HG03025 (cell line): ENCODE results near the gene S100A13.
"Not testable (repeated sequence)": the region's sequence is repeated elsewhere in the genome, so short reads cannot be mapped to it uniquely, and the experiment has no call there.

ENCODE experiments used
- ATAC-seq: cut with Tn5 transposase; IDR thresholded peaks from one replicate; pipeline ENCODE4 v1.9.1; 2021; ENCODE audit warnings: mild to moderate bottlenecking, moderate library complexity; ENCODE audit not compliant: unreplicated experiment, low FRiP score

Gene S100A13

DNA sequence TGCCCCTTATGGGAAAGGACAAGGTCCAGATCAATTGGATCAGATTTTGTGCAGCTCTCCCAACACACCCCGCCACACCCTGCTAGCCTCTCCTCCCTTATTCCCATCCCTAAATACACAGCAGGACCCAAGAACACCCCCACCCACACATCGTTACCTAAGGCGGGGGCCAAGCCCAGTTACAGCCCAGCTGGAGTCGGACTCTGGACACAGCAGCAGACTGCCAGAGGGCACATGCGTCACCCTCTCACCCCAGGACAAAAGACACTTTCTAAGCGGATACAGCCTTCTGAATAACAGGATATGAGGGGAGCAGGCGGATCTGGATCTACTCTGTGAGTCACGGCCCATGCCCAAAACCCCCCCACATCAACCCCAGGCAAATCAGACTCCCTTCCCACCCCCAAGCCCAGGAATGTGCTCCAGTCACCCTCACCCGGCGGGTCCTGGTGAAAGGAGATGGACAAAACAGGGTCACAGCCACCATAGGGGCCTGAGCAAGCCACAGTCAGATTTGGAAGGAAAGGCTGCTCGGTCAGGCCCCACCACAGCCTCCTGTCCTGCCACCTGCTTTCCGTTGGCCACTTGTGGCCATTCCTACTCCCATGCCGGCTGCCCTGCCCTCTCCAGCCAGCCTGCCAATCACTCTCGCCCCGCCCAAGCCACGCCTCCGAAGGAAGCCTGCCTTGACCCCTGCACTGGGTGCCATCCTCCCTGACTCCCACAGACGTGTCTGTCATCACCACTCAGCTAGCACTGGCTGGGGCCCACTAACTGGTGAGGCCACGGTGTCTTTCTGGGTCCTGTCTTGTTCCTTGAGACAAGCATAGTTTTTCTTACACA, 18.3 kb downstream of the S100A13 start:
- no peak for ATAC-seq

DNA sequence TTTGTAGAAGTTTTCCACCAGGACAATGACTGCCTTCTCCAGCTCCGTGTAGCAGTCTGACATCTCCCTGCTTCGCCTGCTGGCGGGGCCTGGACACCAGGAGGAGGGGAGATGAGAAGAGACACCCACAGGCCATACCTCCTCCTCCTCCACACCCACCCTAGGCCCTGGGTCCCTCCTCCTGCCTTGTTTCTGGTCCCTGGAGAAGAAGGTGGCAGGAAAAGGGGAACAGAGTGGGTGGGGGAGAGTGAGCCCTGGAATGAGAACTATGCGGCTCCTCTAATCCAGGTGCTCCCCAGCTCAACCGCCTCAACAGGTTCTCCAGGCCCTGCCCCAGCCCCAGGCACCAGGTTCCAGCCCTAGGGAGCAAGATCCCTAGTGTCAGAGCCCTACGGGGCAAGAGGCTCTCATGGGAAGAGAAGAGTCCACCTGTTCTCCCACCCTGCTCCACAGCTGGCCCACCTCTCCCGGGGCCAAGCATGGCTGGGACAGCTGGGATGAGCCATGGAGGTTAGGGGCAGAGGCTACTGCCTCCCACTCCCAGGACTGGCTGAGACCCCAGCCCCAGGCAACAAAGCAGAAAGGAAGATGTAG, 19.1 kb downstream of the S100A13 start:
- no peak for ATAC-seq

DNA sequence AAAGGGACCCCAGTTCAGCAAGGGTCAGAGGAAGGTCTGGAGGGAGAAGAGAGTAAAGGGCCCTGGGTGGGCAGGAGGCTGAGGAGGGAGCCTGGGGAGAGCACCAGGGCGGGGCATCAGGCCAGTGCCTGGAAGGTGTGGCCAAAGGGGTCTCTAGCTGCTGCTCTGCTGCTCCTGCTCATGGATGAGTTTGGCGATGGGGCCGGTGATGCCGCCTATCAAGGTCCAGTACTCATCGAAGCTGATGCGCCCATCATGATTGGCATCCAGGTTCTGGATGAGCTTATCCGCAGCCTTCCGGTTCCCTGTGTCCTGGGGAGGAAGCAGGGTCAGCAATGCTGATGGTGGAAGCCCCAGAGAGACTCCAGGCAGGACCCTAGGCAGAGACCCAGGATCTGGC, 19.9 kb downstream of the S100A13 start:
- ATAC-seq = no peak

DNA sequence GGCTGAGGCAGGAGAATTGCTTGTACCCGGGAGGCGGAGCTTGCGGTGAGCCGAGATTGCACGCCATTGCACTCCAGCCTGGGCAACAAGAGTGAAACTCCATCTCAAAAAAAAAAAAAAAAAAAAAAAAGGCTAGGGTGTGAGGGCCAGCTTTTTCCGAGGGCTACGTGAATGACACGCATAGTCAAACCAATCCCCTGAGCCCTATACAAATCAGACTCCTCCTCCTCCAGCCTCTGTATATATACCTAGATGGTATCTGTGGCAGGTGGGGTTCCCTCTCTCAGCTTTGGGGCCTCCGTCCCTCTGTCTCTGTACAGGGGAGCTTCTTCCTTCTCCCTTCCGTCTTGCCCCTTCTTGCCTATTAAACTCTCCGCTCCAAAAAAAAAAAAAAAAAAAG, 21.1 kb downstream of the S100A13 start:
- no peak for ATAC-seq

DNA sequence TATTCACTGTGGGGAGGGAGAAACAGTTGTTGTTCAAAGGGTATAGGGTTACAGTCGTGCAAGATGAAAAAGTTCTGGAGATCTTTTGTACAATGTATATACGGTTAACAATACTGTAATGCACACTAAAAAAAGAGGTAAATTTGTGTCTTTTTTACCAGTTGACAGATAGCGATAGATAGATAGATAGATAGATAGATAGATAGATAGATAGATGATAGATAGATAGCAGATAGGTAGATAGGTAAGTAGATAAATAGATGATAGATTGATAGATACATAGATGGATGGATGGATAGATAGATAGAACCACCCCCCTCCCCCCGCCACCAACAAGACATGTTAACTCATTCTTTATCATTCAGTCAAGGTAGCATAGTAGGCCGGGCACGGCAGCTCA, 24.6 kb downstream of the S100A13 start:
- no peak for ATAC-seq

DNA sequence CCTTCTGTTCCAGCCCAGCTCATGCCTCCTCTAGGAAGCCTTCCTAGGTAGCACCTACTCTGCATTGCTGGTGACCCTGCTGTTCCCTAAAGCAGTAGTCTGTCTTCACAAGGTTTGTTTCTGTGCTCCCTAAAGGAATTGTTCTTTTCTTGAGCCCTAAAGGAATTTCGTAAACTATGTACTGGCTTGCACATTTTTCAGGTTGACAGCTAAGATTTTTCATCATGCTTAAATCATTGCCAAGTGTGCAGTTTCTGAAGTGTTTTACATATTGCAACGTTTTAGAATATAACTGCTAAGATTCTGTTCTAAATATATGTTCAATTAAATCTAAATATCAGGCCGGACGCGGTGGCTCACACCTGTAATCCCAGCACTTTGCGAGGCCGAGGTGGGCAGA, 27.5 kb downstream of the S100A13 start:
- no peak for ATAC-seq

DNA sequence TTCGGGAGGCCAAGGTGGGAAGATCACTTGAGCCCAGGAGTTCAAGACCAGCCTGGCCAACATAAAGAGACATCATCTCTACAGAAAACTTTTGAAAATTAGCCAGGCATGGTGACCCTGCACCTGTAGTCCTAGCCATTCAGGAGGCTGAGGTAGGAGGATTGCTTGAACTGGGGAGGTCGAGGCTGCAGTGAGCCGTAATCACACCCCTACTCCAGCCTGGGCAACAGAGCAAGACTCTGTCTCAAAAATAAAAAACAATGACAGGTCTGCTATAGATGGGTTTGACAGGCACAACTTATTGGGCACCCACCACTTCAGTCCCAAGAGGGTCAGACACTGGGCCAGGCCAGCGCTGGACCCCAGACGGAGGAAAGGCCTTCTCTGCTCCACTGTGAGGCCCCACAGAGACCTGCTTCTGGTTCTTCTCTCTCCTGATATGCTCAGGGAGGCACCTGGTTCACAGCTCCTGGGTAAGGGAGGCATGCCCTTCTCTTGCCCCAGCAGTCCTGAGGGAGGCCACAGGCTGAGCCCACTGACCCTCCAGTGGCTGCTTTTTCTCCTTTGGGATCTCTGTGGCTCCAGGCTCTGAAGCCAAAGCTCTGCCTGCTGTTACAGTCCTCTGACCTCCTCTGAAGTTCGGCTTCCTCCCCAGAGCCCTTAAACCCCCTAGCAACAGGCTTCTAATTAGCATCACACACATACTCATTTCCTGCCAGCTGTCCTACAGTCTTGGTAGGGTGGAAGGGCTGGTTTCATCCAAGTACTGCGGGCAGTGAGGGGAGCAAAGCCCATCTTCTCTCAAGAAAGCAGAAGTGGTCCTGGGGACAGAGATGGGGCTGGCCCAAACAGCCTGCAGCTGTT, 28.8 kb downstream of the S100A13 start:
- ATAC-seq = peak; percentile 95

DNA sequence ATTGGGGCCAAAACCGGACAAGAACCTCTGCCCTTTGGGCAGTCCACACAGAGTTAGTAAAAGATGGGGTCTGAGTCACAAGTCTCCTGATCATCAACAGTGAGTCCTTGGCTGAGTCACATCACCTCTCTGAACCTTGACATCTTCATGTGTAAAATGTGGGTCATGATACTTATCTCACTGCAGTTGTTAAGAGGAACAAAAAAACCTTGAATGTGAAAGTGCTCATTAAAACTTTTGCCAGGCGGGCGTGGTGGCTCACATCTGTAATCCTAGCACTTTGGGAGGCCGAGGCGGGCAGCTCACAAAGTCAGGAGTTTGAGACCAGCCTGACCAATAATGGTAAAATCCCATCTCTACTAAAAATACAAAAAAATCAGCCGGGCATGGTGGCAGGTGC, 30.1 kb downstream of the S100A13 start:
- ATAC-seq = no peak

DNA sequence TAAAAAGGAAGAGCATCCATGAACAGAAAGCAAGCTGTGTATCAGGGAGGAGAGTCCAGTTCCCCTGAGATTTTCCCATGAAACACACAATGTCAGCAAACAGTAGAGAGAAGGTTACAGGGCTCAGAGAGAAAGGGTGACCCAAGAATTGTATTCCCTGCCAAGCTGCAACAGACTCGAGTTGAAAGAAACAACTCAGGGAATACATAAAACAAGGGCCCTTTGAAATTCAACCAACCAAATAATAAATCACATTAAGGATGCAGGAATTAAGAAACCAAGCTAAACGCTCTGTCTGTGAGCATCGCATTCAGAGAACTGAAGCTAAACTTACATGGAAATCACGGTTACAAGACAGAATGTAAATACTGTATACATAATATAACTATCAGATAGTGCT, 34.6 kb downstream of the S100A13 start:
- no peak for ATAC-seq

DNA sequence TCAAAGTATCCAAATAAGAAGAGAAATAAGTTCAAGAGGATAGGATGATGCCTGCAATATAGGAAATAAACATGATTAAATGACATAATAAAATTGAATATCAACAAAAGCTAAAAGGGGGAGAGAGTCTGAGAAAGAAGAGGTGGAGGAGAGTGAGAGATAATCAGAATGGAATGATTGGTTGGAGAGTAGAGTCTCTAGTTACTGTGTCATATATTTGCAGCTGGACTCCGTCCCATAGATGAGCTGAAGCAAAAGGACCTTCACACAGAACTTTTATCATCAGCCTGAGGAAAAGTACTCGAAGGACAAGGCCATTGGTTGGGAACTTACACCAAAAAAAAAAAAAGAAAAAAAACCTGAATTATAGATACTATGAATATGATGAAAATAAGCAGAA, 38.8 kb downstream of the S100A13 start:
- no peak for ATAC-seq

DNA sequence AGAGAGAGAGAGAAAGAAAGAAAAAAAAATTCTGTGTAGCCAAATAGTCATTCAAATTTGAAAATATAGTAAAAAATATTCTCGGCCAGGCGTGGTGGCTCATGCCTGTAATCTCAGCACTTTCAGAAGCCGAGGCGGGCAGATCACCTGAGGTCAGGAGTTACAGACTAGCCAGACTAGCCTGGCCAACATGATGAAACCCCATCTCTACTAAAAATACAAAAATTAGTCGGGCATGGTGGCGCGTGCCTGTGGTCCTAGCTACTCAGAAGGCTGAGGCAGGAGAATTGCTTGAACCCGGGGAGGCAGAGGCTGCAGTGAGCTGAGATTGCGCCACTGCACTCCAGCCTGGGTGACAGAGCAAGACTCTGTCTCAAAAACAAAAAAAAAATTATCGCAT, 39.3 kb downstream of the S100A13 start:
- ATAC-seq = not testable (repeated sequence)

DNA sequence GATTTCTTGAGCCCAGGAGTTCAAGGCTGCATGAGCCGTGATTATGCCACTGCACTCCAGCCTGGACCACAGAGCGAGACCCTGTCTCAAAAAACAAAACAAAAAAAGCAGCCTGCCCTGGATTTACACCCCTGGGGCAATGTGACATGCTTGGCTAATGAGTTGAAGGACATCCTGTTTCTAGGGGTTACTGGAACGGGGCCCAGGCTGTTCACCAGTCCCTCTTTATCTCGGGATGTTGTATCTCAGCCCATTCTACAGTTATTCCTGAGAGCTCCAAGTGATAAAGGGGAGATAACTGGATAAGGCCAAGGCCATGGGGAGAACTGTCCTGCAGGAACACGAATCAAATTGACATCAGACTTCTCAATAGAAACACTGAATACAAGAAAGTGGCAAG, 40.0 kb downstream of the S100A13 start:
- no peak for ATAC-seq

DNA sequence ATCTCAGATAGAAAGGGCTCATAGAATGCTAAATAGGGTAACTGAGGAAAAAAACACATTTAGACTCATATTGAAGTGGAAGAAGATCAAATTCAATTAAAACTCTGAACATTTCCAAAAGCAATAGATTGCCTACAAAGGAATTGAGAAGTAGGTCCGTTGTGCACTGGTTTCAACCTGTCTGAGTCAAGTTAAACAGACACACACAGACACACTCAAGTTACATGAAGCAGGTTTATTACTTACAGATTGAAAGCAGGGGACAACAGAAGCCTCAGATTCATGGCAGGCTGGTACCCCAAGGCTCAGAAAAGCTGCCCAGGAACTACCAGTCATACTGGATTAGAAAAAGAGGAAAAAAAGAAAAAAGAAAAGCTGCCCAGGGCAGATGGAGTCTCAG, 41.0 kb downstream of the S100A13 start:
- ATAC-seq = no peak

DNA sequence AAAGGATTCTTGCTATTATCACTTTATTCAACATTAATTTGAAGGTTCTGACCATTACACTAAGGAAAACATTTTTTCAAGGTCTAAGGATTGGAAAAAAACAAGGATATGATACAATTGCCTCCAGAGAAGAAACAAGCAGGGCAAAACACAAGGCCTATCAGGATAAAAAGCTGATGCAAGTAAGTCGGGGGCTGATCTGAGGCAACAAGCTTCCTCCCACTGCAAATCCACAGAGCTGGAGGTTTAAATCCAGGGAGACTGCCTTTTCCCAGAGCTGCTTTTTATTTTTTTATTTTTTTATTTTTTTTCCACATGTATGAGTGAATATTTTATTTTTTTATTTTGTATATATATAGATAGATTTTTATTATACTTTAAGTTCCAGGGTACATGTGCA, 42.3 kb downstream of the S100A13 start:
- no peak for ATAC-seq

DNA sequence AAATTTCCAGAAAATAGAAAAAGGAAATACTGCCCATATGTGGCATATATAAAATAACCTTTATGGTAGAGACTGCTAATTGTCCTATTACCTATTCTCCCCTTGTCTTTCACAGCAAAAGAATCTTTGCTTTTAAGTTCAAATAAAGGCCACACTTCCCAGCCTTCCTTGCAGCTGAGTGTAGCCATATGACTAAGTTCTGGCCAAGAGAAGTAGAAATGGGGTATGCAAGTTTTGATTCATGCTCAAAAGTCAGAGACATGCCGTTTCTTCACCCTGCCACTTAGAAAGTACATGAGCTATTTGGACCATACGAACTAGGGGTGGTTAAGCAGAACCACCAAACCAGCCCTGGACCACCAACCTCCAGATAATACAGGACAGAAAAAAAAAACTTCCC, 43.3 kb downstream of the S100A13 start:
- no peak for ATAC-seq

DNA sequence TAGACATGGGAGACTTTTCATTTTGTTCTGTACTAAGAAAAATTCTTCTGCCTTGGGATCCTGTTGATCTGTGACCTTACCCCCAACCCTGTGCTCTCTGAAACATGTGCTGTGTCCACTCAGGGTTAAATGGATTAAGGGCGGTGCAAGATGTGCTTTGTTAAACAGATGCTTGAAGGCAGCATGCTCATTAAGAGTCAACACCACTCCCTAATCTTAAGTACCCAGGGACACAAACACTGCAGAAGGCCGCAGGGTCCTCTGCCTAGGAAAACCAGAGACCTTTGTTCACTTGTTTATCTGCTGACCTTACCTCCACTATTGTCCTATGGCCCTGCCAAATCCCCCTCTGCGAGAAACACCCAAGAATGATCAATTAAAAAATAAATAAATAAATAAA, 43.8 kb downstream of the S100A13 start:
- not testable (repeated sequence) for ATAC-seq

DNA sequence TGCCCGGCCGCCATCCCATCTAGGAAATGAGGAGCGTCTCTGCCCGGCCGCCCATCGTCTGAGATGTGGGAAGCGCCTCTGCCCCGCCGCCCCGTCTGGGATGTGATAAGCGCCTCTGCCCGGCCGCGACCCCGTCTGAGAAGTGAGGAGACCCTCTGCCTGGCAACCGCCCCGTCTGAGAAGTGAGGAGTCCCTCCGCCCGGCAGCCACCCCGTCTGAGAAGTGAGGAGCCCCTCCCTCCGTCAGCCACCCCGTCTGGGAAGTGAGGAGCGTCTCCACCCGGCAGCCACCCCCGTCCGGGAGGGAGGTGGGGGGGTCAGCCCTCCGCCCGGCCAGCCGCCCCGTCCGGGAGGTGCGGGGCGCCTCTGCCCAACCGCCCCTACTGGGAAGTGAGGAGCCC, 44.5 kb downstream of the S100A13 start:
- ATAC-seq = not testable (repeated sequence)

DNA sequence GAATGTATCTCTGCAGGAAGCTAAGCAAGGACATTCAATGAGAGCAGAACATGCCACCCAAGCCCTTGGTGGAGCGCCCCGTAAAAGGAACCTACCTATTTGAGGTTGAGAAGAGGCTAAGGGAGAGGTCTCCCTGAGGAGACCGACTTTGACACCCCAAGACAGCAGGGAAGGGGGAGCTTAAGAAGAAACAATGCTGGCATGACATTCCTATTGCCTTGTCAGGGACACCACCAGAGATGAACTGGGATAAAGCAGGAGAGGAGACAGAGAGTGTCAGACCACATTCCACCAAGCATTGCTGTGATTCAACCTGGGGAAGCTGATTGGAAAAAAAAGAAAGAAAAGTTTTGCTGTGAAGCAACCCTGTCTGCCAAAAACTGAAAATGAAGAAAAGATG, 48.4 kb downstream of the S100A13 start:
- no peak for ATAC-seq

DNA sequence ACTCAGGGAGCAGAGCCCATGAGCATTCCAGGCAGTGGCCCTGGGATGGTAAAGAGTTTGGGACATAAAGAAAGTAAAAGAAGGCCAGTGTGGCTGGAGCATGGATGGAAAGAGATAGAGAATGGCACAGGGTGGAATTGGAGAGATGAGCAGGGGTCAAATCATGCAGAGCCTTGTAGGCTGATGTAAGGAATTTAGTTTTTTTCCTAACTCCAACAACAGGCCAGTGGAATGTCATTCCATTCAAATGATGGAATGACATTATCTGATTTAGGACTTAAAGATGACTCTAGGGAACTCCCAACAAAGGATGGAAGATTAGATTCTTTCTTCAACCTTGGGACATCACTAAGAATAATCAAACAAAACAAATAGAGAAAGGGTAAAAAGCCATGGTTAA, 48.8 kb downstream of the S100A13 start:
- ATAC-seq = no peak

DNA sequence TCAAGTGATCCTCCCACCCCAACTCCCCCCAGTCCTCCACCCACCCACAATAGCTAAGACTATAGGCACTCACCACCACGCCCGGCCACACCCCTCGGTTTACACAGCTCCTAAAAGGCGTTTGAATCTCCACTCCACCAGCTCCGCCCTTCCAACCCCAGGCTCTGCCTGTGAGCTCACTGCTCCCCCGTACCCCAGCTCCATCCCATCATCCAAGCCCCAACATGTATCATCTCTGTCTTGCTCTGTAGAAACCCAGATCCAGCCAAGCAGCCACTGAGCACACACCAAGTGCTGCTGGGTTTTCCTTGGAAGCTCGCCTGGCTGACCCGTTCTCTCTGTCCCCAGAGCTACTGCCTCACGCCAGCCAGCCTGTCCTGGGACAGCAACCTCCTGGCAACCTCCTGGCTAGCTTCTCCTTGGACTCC, 49.7 kb downstream of the S100A13 start:
- ATAC-seq = no peak

DNA sequence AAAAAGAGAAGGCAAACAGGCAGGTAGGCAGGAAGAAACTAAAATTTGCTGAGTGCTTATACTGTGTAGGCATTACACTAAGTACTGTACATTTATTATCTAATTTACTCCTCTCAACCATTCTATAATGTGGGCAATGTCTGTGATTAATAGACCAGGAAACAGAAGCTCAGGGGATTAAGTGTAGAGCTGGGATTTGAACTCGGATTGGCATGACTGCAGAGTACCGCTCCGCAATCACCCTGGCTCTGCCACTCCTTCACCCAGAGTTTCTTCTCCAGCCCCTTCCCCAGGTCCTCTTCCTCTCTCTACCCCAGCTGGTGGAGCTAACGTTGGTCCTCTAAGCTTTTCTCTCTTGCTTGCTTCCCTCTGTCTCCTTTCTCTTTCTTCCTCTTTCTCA, 50.2 kb downstream of the S100A13 start:
- no peak for ATAC-seq
